ENCODE data around the gene CARD10. TPM values are rescaled to one million over a fixed set of nuclear protein-coding genes. Genes with fewer than 3 reads are reported as not detected.

Gene CARD10
- total RNA-seq, 1 experiment from 2014 or later = 0.26 TPM

- H3K27me3 ChIP-seq (replicated peaks; ENCODE audit: insufficient read depth, low read depth, low read length, poor library complexity) = no peaks in the 10 kb centered on the region
- H3K36me3 ChIP-seq (ENCODE audit: insufficient read depth, low read length, poor library complexity, severe bottlenecking) = no peaks in the 10 kb centered on the region
- no peaks in the 10 kb centered on the region for H3K9me3 ChIP-seq (ENCODE audit: low read depth, low read length, poor library complexity, severe bottlenecking)
- no peak overlapping the region for H3K4me3 ChIP-seq (ENCODE audit: low read depth, low read length, poor library complexity, severe bottlenecking)
- H3K27ac ChIP-seq (ENCODE audit: low read depth, low read length, poor library complexity, severe bottlenecking) = no peak overlapping the region
- DNase-seq (ENCODE audit: low spot score) = no peak
- intact Hi-C loops (cut with micrococcal nuclease; ENCODE audit: unreplicated experiment) = no loop called here
- ChIA-PET CTCF (no interaction called here), POLR2A (ENCODE audit: low non-redundant PET) (no interaction called here)
- TF ChIP-seq EZH2 (IDR thresholded peaks at IDR 0.05; ENCODE audit: borderline replicate concordance, low read depth, low read length, poor library complexity, severe bottlenecking) = no peak
- no peak for TF ChIP-seq CTCF (conservative IDR thresholded peaks at IDR 0.05; ENCODE audit: low read depth, low read length)
- BruUV-seq (replicated peaks) = no TSS peak
- no peaks in the 10 kb centered on the region for H3K4me1 ChIP-seq (ENCODE audit: insufficient read depth, low read length, poor library complexity, severe bottlenecking)
Observed at GRCh38 chr22:37462983-37463382, 56.2 kb downstream of the CARD10 start.

GRCh38 chr22:37462436-37462835, 56.8 kb downstream of the CARD10 start:
- TF ChIP-seq CTCF (conservative IDR thresholded peaks at IDR 0.05; ENCODE audit: low read depth, low read length) (no peak), EZH2 (IDR thresholded peaks at IDR 0.05; ENCODE audit: borderline replicate concordance, low read depth, low read length, poor library complexity, severe bottlenecking) (no peak)
- no peaks in the 10 kb centered on the region for H3K4me1 ChIP-seq (ENCODE audit: insufficient read depth, low read length, poor library complexity, severe bottlenecking)
- H3K4me3 ChIP-seq (ENCODE audit: low read depth, low read length, poor library complexity, severe bottlenecking) = no peak overlapping the region
- H3K9me3 ChIP-seq (ENCODE audit: low read depth, low read length, poor library complexity, severe bottlenecking) = no peaks in the 10 kb centered on the region
- H3K27ac ChIP-seq (ENCODE audit: low read depth, low read length, poor library complexity, severe bottlenecking) = no peak overlapping the region
- ChIA-PET CTCF (no interaction called here), POLR2A (ENCODE audit: low non-redundant PET) (no interaction called here)
- intact Hi-C loops (cut with micrococcal nuclease; ENCODE audit: unreplicated experiment) = no loop called here
- DNase-seq (ENCODE audit: low spot score) = no peak
- no TSS peak for BruUV-seq (replicated peaks)
- H3K27me3 ChIP-seq (replicated peaks; ENCODE audit: insufficient read depth, low read depth, low read length, poor library complexity) = no peaks in the 10 kb centered on the region
- no peaks in the 10 kb centered on the region for H3K36me3 ChIP-seq (ENCODE audit: insufficient read depth, low read length, poor library complexity, severe bottlenecking)

- Histone ChIP-seq H3K27me3 (replicated peaks; ENCODE audit: insufficient read depth, low read depth, low read length, poor library complexity) (no peaks in the 10 kb centered on the region), H3K4me1 (ENCODE audit: insufficient read depth, low read length, poor library complexity, severe bottlenecking) (no peaks in the 10 kb centered on the region), H3K27ac (ENCODE audit: low read depth, low read length, poor library complexity, severe bottlenecking) (no peak overlapping the region), H3K9me3 (ENCODE audit: low read depth, low read length, poor library complexity, severe bottlenecking) (no peaks in the 10 kb centered on the region), H3K4me3 (ENCODE audit: low read depth, low read length, poor library complexity, severe bottlenecking) (no peak overlapping the region), H3K36me3 (ENCODE audit: insufficient read depth, low read length, poor library complexity, severe bottlenecking) (no peaks in the 10 kb centered on the region)
- ChIA-PET CTCF (interaction anchor here (0.6 kb wide), 1 partner anchor 194 kb away, joined by 3 read pairs; no protein-coding TSS in a partner anchor), POLR2A (ENCODE audit: low non-redundant PET) (no interaction called here)
- TF ChIP-seq EZH2 (IDR thresholded peaks at IDR 0.05; ENCODE audit: borderline replicate concordance, low read depth, low read length, poor library complexity, severe bottlenecking) = no peak
- no peak for TF ChIP-seq CTCF (conservative IDR thresholded peaks at IDR 0.05; ENCODE audit: low read depth, low read length)
- DNase-seq (ENCODE audit: low spot score) = no peak
- intact Hi-C loops (cut with micrococcal nuclease; ENCODE audit: unreplicated experiment) = no loop called here
- BruUV-seq (replicated peaks) = no TSS peak
Observed at GRCh38 chr22:37461961-37462360, 57.3 kb downstream of the CARD10 start.

All from A673 (cell line).